Measurements from ENCODE around the gene MAL.

MAL gene

GRCh38 chr2:95047629-95048510 is 22.4 kb downstream of the MAL start:
- no peak for DNase-seq (ENCODE audit: low read depth in 1 of 2, low spot score in 1 of 2)

- DNase-seq (ENCODE audit: low read depth in 1 of 2, low spot score in 1 of 2): no peak
These were observed 23.5 kb downstream of the MAL start for GRCh38 chr2:95048825-95049682.

- no peak for DNase-seq (ENCODE audit: low read depth in 1 of 2, low spot score in 1 of 2)
These were observed 24.1 kb downstream of the MAL start for GRCh38 chr2:95049683-95049955.

DNA sequence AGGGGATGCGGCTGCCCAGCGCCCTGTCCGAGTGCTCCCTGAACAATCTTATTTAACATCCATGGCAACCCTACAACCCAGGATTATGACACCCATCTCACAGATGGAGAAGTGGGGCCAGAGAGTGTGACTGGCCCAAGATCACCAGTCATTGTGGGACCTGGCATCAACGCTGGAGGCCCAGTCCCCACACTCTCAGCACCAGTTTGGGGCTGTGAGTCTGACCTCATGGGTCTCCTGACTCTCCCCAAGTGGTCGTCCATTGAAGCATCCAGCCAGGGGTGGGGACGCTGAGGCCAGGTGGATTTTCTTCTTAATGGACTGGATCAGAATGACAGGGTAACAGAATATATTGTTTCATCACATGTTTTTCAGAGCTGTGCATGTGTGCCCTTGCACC is 24.5 kb downstream of the MAL start:
- no peak for DNase-seq (ENCODE audit: low read depth in 1 of 2, low spot score in 1 of 2)

- no peak for DNase-seq (ENCODE audit: low read depth in 1 of 2, low spot score in 1 of 2)
These were observed 25.1 kb downstream of the MAL start for GRCh38 chr2:95050385-95051300.

DNA sequence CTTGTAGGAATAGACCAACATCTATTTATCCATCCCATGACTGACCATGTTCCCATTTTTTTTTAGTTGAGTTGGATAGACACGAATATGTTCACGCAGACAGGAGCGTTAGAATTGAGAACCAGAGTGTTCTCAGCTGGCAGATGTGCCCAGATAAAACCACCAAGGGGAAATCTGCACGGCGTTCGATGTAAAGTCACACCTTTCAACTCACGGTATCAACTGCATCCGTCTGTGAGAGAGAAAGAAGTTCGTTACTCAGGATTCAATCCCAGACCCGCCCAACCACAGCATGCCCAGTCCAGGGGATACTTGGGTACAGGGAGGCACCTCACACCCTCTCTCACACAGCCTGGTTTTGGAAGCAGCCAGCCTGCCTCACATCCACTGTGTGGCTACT is 26.1 kb downstream of the MAL start:
- no peak for DNase-seq (ENCODE audit: low read depth in 1 of 2, low spot score in 1 of 2)

- DNase-seq (ENCODE audit: low read depth in 1 of 2, low spot score in 1 of 2): no peak
These were observed 26.8 kb downstream of the MAL start for GRCh38 chr2:95052307-95052706.

DNA sequence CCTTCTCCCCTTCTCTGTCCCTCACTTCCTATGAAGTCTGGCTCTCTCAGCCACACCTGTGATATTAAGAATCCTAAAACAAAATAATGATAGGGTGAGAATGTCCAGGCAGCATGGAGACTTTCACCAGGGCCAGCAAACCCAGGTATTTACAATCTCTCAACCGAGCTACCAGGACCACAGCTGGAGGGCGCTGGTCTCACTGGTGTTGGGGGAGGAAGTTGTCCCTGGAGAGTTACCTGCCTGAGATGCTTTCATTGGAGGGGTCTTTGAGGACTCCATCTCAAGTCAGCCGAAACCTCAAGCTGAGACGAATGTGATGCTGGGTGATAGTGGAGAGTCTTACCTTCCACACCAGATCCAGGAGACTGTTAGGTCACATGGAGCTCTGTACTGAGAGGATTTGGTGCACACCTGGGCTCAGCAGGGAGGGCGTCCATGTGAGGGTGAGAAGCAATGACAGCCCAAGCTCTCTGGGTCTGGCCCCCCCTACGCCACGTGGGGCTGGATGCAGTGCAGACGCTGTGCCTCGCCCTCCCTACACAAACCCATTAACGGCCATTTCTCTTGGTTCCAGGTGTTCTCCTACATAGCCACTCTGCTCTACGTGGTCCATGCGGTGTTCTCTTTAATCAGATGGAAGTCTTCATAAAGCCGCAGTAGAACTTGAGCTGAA is 27.4 kb downstream of the MAL start:
- no peak for DNase-seq (ENCODE audit: low read depth in 1 of 2, low spot score in 1 of 2)

GRCh38 chr2:95053543-95053942 is 28.0 kb downstream of the MAL start:
- no peak for DNase-seq (ENCODE audit: low read depth in 1 of 2, low spot score in 1 of 2)

- DNase-seq (ENCODE audit: low read depth in 1 of 2, low spot score in 1 of 2): no peak
These were observed 28.5 kb downstream of the MAL start for GRCh38 chr2:95054016-95054415.

DNA sequence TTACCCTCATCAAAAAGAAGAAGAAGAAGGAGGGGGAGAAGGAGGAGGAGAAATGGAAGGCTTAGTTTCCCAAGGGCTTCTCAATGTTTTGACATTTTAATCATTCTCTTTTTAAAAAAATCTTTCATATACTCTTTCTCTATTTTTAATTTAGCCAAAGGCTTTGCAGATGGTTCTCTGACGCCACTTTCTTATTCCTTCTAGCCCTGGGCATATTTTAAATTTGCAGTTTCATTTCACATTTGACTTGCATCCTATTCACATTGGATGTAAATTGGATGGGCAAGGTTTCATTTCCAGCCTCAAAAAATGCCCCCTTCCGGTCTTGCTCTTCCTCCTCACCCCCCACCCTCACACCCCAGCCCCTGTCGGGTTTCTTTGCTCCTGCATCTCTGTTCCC is 29.8 kb downstream of the MAL start:
- DNase-seq (ENCODE audit: low read depth in 1 of 2, low spot score in 1 of 2): no peak

- DNase-seq (ENCODE audit: low read depth in 1 of 2, low spot score in 1 of 2): no peak
These were observed 30.5 kb downstream of the MAL start for GRCh38 chr2:95056044-95056443.

DNA sequence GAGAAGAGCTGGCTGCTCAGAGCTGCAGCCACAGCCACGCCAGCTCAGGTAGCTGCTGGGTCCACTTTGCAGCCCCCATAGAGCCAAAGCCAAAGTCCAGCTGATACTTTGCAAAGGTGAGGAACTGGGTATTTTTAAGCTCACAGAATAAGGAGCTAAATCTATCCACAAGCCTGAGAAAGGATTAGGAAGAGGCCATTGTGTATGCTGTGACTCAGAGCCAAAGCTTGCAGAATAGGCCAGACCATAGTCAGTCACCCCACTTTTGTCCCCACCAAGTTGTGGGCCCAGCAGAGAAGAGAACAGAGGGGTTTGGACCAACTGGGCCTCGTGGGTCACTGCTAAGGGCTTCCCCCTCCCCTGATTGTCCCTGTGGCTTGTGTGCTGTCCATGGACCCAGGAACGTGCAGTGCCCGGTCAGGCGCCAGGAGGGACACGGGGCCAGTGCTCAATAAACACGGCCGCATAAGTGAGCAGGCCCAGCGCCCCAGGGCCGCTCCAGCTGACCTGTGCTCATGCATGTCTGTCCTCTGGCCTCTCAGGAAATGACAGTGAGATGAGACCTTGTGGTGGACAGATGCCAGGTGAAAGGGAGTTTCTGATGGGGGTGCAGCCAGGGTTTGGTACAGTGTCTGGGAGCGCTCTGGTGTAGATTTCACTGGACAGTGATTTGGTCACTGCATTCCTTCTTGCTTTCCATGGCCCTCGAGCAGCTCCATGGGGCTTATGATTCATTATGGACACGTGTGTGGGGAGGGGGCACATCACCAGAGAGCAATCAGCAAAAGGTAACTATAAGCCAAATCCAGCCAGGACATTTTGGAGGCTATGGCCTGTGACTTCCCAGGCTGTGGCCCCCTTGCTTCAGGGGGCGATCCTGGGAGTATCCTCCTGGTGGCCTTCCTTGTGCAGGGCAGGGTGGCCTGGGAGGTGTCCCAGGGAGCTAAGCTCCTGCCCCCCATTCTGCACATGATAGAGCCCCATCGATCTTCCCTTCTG is 31.3 kb downstream of the MAL start:
- DNase-seq (ENCODE audit: low read depth in 1 of 2, low spot score in 1 of 2): no peak

DNA sequence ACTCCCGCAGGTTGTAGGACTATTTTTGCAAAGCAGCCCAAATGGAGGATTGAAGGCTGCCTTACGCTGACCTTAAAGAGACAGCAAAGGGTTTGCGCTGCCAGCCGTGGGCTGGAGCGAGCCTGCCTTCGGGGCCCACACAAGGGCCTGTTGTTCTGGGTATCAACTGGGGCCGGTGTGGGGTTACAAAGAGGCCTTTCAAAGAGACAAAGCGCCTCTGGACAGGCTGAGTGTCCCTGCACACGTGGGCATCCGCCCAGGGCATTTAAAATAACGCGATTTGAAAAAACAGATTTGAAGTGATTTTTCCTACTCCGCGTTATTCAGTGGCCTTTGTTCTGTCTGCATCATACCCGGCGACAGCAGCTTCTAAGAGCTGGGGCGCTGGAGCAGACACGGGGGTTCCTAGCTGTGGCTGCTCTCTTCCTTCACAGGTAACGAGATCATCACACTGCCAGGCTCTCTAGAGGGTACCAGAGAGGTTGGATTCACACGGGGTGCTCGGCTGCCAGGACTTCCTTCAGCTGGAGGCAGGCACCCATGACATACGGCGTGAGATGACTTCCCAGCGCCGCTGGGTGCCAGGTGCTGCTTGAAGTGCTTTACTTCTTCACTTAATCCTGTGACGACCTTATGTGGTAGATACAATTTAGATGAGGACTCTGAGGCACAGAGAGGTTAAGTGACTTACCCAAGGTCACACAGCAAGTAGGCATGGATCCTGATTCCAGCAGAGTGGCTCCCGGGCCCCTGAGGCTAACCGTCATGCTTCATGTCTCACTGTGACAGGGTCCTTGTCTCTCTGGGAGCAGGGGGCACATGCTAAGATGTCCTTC is 32.2 kb downstream of the MAL start:
- no peak for DNase-seq (ENCODE audit: low read depth in 1 of 2, low spot score in 1 of 2)

DNA sequence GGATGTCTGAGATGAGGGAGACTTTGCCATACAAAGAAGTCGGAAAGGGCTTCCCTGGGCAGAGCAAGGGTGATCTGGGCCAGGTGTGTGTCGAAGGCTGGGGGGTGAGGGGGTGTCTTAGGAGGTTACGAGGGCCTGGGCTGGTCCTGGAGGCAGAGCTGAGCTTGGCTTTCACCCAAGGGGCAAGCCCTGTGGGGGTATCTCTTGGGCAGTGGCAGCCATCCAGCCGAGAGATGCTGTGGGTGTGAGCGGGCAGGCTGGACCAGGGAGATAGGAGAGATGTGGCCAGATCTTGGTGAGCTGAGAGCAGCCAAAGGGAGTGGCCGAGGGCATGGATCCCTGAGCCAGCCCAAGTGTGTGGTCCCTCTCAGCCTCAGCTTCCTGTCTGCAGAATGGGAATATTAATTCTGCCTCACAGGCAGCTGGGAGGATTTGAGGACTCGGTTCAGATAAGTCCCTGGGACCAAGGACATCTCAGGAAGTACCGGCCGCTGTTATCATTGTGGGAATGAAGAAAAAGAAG is 33.0 kb downstream of the MAL start:
- no peak for DNase-seq (ENCODE audit: low read depth in 1 of 2, low spot score in 1 of 2)

GRCh38 chr2:95058989-95059641 is 33.6 kb downstream of the MAL start:
- no peak for DNase-seq (ENCODE audit: low read depth in 1 of 2, low spot score in 1 of 2)

- DNase-seq (ENCODE audit: low read depth in 1 of 2, low spot score in 1 of 2): no peak
These were observed 34.3 kb downstream of the MAL start for GRCh38 chr2:95059656-95060370.

Measured in activated T-helper 1 cell treated with anti-CD3 and anti-CD28 coated beads, Interleukin-2, amount 50 U/mL, for 16 hours (primary cell).